Measurements from ENCODE around the gene RAB37.
A peak's percentile ranks its signal among the peaks of the same experiment; 100 is the strongest.

Gene RAB37

DNA sequence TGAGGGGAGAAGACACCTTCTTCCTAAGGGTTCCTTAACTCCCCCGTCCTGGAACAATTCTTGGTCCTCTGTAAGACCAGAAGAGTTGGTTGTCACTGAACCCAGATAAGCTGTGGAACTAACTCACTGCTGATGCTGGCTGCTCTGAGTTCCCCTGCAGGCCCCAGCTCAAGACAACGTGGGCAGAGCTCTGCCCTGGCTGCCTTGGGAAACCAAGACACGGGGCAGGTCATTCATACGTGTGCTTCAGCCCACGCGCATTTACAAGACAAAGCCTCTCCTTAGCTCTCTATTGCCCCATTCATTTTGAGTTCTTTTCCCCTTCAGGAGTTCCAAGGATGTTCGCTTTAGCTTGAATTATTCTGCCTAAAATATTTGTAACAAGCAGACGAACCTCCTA lies 42.4 kb downstream of the RAB37 start (continued):
- no peak for TF ChIP-seq ZNF8 (CRISPR knock-in tag; IDR thresholded peaks at IDR 0.05)

DNA sequence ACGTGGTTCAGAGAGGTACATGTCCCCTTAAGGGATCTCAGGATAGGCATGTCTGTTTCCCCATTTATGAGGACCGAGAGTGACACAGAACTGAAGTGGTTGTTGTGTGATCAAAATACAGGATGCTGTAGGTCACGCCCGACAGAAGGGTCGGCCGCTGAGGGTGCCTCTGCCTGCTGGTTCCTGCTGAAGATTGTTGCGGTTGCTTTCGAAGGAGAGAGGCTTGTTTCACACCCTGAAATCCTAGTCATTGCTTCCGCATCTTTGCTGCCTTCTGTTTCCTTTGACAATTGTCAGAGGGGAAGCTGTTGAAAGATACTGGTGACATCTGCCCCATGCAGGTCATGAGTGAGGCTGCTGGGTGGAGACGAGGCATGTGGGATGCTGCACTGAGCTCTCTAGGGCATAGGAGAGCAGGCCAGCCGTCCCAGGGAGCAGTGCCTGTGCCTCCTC lies 42.9 kb downstream of the RAB37 start:
- ATAC-seq: no peak
- TF ChIP-seq PPARA (CRISPR knock-in tag; IDR thresholded peaks at IDR 0.05; ENCODE audit: borderline replicate concordance): no peak
- TF ChIP-seq, protein P1, sequence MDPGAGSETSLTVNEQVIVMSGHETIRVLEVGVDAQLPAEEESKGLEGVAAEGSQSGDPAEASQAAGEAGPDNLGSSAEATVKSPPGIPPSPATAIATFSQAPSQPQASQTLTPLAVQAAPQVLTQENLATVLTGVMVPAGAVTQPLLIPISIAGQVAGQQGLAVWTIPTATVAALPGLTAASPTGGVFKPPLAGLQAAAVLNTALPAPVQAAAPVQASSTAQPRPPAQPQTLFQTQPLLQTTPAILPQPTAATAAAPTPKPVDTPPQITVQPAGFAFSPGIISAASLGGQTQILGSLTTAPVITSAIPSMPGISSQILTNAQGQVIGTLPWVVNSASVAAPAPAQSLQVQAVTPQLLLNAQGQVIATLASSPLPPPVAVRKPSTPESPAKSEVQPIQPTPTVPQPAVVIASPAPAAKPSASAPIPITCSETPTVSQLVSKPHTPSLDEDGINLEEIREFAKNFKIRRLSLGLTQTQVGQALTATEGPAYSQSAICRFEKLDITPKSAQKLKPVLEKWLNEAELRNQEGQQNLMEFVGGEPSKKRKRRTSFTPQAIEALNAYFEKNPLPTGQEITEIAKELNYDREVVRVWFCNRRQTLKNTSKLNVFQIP (CRISPR knock-in tag; IDR thresholded peaks at IDR 0.05; ENCODE audit: borderline replicate concordance, low read depth): no peak

DNA sequence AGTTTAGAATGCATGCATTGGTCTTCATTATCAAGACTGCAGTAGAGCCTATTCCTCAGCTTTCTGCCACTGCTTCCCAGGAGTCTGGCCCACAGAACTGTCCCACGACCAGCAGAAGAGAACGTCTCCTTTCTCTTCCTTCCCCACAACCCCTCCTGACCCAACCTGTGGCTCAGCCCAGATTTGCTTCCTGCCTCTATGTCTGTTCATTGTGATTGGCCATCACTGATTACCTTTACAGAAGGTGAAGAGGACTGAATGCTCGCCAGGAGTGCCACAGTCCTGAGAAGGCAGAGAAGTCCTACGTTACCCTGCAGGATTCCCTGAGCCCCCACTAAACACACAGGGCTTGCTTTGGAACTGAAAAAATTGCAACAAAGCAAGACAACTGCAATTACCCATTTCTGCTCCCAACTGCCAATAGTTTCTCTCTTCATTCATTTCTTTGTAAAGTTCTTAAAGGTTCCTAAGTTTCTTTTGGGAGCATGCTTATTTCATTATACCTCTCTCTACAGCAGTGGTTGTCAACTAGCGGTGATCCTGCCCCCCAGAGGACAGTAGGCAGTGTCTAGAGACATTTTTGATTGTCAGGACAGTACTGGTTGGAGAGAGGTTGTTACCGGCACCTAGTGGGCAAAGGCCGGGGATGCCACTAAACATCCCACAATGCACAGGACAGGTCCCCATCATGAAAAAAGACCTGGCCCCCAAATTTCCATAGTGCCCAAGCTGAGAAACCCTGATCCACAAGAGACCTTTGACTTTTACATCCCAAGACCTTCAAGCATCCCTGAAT lies 43.6 kb downstream of the RAB37 start:
- no peak for TF ChIP-seq RARB (CRISPR knock-in tag; IDR thresholded peaks at IDR 0.05)
- TF ChIP-seq, protein P2, sequence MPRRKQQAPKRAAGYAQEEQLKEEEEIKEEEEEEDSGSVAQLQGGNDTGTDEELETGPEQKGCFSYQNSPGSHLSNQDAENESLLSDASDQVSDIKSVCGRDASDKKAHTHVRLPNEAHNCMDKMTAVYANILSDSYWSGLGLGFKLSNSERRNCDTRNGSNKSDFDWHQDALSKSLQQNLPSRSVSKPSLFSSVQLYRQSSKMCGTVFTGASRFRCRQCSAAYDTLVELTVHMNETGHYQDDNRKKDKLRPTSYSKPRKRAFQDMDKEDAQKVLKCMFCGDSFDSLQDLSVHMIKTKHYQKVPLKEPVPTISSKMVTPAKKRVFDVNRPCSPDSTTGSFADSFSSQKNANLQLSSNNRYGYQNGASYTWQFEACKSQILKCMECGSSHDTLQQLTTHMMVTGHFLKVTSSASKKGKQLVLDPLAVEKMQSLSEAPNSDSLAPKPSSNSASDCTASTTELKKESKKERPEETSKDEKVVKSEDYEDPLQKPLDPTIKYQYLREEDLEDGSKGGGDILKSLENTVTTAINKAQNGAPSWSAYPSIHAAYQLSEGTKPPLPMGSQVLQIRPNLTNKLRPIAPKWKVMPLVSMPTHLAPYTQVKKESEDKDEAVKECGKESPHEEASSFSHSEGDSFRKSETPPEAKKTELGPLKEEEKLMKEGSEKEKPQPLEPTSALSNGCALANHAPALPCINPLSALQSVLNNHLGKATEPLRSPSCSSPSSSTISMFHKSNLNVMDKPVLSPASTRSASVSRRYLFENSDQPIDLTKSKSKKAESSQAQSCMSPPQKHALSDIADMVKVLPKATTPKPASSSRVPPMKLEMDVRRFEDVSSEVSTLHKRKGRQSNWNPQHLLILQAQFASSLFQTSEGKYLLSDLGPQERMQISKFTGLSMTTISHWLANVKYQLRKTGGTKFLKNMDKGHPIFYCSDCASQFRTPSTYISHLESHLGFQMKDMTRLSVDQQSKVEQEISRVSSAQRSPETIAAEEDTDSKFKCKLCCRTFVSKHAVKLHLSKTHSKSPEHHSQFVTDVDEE (CRISPR knock-in tag; IDR thresholded peaks at IDR 0.05): no peak
- no peak for TF ChIP-seq ZNF565 (CRISPR knock-in tag; conservative IDR thresholded peaks at IDR 0.05; ENCODE audit: low read depth)
- no peak for TF ChIP-seq ISL1 (CRISPR knock-in tag; IDR thresholded peaks at IDR 0.05)
- TF ChIP-seq ZNF8 (CRISPR knock-in tag; IDR thresholded peaks at IDR 0.05): no peak
- TF ChIP-seq CSDC2 (CRISPR knock-in tag; IDR thresholded peaks at IDR 0.05): no peak
- TF ChIP-seq, protein P3, sequence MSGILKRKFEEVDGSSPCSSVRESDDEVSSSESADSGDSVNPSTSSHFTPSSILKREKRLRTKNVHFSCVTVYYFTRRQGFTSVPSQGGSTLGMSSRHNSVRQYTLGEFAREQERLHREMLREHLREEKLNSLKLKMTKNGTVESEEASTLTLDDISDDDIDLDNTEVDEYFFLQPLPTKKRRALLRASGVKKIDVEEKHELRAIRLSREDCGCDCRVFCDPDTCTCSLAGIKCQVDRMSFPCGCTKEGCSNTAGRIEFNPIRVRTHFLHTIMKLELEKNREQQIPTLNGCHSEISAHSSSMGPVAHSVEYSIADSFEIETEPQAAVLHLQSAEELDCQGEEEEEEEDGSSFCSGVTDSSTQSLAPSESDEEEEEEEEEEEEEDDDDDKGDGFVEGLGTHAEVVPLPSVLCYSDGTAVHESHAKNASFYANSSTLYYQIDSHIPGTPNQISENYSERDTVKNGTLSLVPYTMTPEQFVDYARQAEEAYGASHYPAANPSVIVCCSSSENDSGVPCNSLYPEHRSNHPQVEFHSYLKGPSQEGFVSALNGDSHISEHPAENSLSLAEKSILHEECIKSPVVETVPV (CRISPR knock-in tag; IDR thresholded peaks at IDR 0.05): no peak
- peak; percentile 57 for ATAC-seq

DNA sequence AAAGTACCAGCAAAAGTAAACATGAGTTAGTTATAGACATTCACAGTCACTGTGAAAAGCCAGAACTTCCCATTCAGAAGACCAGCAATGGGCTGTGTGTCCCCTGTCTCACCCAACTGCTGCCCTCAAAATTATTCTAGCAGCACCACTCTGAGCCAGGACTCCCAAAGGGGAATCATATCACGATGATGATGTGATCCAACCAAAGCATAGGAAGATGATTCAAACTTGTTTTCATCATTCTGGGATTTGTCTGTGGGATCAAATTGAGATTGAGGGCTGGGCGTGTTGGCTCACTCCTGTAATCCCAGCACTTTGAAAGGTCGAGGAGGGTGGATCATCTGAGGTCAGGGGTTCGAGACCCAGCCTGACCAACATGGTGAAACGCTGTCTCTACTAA lies 45.5 kb downstream of the RAB37 start:
- TF ChIP-seq, protein P1 (CRISPR knock-in tag; IDR thresholded peaks at IDR 0.05; ENCODE audit: borderline replicate concordance, low read depth): no peak
- no peak for TF ChIP-seq OSR1 (CRISPR knock-in tag; IDR thresholded peaks at IDR 0.05)
- TF ChIP-seq, protein P2 (CRISPR knock-in tag; IDR thresholded peaks at IDR 0.05): no peak
- TF ChIP-seq PPARA (CRISPR knock-in tag; IDR thresholded peaks at IDR 0.05; ENCODE audit: borderline replicate concordance): no peak
- ATAC-seq: no peak

DNA sequence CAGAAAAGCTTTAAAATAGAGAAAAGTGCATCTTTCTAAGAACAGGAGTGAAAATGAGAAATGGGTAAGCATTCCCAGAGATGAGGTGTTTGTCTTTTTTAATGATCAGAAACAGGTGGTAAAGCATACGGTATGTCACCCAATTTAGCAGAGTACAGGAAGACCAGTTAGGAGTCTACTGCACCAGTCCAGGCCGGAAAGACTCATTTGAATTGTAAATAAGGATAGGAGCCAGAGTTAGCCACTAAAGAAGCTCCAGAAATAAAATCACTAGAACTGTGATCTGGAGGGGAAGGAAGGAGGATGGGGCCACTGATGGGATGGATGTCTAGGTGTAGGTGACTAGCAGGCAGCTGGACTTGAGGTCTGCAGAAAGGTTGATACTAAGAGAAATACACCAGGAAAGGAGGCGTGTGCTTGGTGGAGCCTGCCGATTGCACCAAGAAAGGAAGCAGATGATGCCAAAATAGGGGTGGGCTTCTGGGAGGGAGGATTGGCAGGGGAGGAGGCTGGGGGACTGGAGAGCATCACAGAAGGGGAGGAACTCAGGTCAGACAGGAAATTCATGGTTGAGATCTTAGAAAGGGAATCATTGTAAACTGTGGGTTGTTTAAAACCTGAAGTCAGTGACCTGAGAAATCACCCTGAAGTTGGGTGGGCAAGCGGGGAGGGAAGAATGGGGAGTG lies 47.2 kb downstream of the RAB37 start:
- ATAC-seq: no peak

More for the DNA sequence above, 47.2 kb downstream of the RAB37 start:
- TF ChIP-seq, protein P2 (CRISPR knock-in tag; IDR thresholded peaks at IDR 0.05): no peak
